Neuronal stem cell (in vitro differentiated cells): ENCODE results near the gene SMIM32.

Experiments used
- DNase-seq: peaks from one replicate; pipeline ENCODE4 v3.0.0-alpha.2; 2013; ENCODE audit warnings: low spot score
- H2AFZ ChIP-seq: one replicate; pipeline ENCODE4 v1.6.1; 2013; ENCODE audit warnings: mild to moderate bottlenecking, low read length, inconsistent platforms
- H2AK5ac ChIP-seq: 2 replicates; pipeline ENCODE4 v1.6.1; 2013; ENCODE audit warnings: low read depth, mild to moderate bottlenecking, inconsistent platforms, low read length, moderate library complexity, mixed read lengths
- H2BK120ac ChIP-seq: 2 replicates; pipeline ENCODE4 v1.6.1; 2013; ENCODE audit warnings: low read depth, mild to moderate bottlenecking, inconsistent platforms, low read length, moderate library complexity, mixed read lengths
- H2BK12ac ChIP-seq: one replicate; pipeline ENCODE4 v1.6.1; 2013; ENCODE audit warnings: low read length, inconsistent platforms
- H2BK15ac ChIP-seq: 2 replicates; pipeline ENCODE4 v1.6.1; 2013; ENCODE audit warnings: mild to moderate bottlenecking, low read length, inconsistent platforms, mixed read lengths
- H2BK5ac ChIP-seq: one replicate; pipeline ENCODE4 v1.6.1; 2013; ENCODE audit warnings: inconsistent platforms, mild to moderate bottlenecking, low read length, moderate library complexity
- H3K14ac ChIP-seq: one replicate; pipeline ENCODE4 v1.6.1; 2013; ENCODE audit warnings: low read length, inconsistent platforms
- H3K18ac ChIP-seq: 2 replicates; pipeline ENCODE4 v1.6.1; 2013; ENCODE audit warnings: low read length, inconsistent platforms
- H3K23ac ChIP-seq: 2 replicates; pipeline ENCODE4 v1.6.1; 2013; ENCODE audit warnings: low read depth, mild to moderate bottlenecking, mixed read lengths, low read length, inconsistent platforms; ENCODE audit not compliant: poor library complexity
- H3K27ac ChIP-seq: replicated peaks from 3 replicates; pipeline ENCODE4 v1.5.1; 2013; ENCODE audit warnings: low read length, inconsistent platforms
- H3K27me3 ChIP-seq, 3 experiments: 2 replicates each; pipeline ENCODE4 v1.6.1; 2013; ENCODE audit warnings: low read length in 3 of 3, mild to moderate bottlenecking in 2 of 3, inconsistent platforms in 1 of 3, low read depth in 1 of 3, mixed read lengths in 1 of 3, moderate library complexity in 1 of 3; ENCODE audit not compliant: control insufficient read depth in 3 of 3, insufficient read depth in 3 of 3
- H3K36me3 ChIP-seq, 2 donors: replicated peaks in 1 of 2; 2 replicates each; pipeline ENCODE4 v1.6.1; 2013; ENCODE audit warnings: low read length in 2 of 2; ENCODE audit not compliant: control insufficient read depth in 2 of 2, insufficient read depth in 2 of 2
- H3K4ac ChIP-seq: 2 replicates; pipeline ENCODE4 v1.6.1; 2013; ENCODE audit warnings: inconsistent platforms, mild to moderate bottlenecking, low read length, moderate library complexity
- H3K4me1 ChIP-seq, 2 donors: 1 replicate in 1 of 2; 2 replicates in 1 of 2; pipeline ENCODE4 v1.6.1; 2013; ENCODE audit warnings: low read length in 2 of 2, low read depth in 1 of 2; ENCODE audit not compliant: control insufficient read depth in 2 of 2, insufficient read depth in 1 of 2
- H3K4me2 ChIP-seq: one replicate; pipeline ENCODE4 v1.6.1; 2013; ENCODE audit warnings: mild to moderate bottlenecking, low read length, inconsistent platforms; ENCODE audit not compliant: insufficient read depth, poor library complexity, severe bottlenecking
- H3K4me3 ChIP-seq, 2 donors: 2 replicates each; pipeline ENCODE4 v1.5.1; 2013; ENCODE audit warnings: low read length in 2 of 2, mild to moderate bottlenecking in 2 of 2, inconsistent platforms in 1 of 2, moderate library complexity in 1 of 2
- H3K79me1 ChIP-seq: one replicate; pipeline ENCODE4 v1.6.1; 2013; ENCODE audit warnings: low read depth, mild to moderate bottlenecking, inconsistent platforms, low read length, moderate library complexity
- H3K9ac ChIP-seq: one replicate; pipeline ENCODE4 v1.6.1; 2013; ENCODE audit warnings: mild to moderate bottlenecking, low read depth, low read length, inconsistent platforms; ENCODE audit not compliant: poor library complexity
- H3K9me3 ChIP-seq, 2 donors: replicated peaks in 1 of 2; 2 replicates each; pipeline versions ENCODE3 to v1.6.1; 2013; ENCODE audit warnings: low read length in 2 of 2, mild to moderate bottlenecking in 2 of 2, inconsistent platforms in 1 of 2, low read depth in 1 of 2, mixed read lengths in 1 of 2, moderate library complexity in 1 of 2; ENCODE audit not compliant: control insufficient read depth in 2 of 2, insufficient read depth in 1 of 2
- H4K8ac ChIP-seq: one replicate; pipeline ENCODE4 v1.6.1; 2013; ENCODE audit warnings: low read depth, mild to moderate bottlenecking, inconsistent platforms, low read length, moderate library complexity
- H4K91ac ChIP-seq: one replicate; pipeline ENCODE4 v1.6.1; 2013; ENCODE audit warnings: low read length, low read depth, mild to moderate bottlenecking, inconsistent platforms; ENCODE audit not compliant: poor library complexity
- WGBS, 2 donors: extraction: QIAGEN DNeasy Blood & Tissue Kit; methylation state at CpG; one replicate each; pipeline ENCODE4 v1.1.7; 2013; ENCODE audit warnings: missing lambda C conversion rate in 2 of 2, mixed read lengths in 1 of 2; ENCODE audit not compliant: insufficient read length in 2 of 2, insufficient replicate concordance in 1 of 2; ENCODE audit errors: extremely low coverage in 2 of 2; 5-methylcytosine and 5-hydroxymethylcytosine counted together

SMIM32 gene

GRCh38 chr5:136174021-136174659, 18.8 kb downstream of the SMIM32 start:
- no peak for DNase-seq

GRCh38 chr5:136169218-136169617, 23.7 kb downstream of the SMIM32 start:
- Histone ChIP-seq H3K4me3 (no peak overlapping the region), H2BK15ac (no peak overlapping the region), H3K4me2 (no peak overlapping the region), H4K91ac (no peak overlapping the region), H4K8ac (no peak overlapping the region), H3K4me1 (no peaks in the 10 kb centered on the region), H3K27ac (no peak overlapping the region), H3K23ac (no peak overlapping the region), H3K14ac (no peak overlapping the region), H3K27me3 (no peaks in the 10 kb centered on the region), H2BK12ac (no peak overlapping the region), H3K36me3 (peaks cover 6 to 94% of the 10 kb centered on the region in 2 donors), H2BK120ac (no peak overlapping the region), H3K4ac (no peak overlapping the region), H2AK5ac (no peak overlapping the region), H2BK5ac (no peak overlapping the region), H3K9ac (no peak overlapping the region), H2AFZ (no peak overlapping the region), H3K79me1 (no peaks in the 10 kb centered on the region), H3K18ac (no peak overlapping the region), H3K9me3 (peaks cover 0 to 5% of the 10 kb centered on the region in 2 donors)
- DNase-seq, result no peak
- no CpG with 5 or more reads among the region's 3 CpGs for WGBS, 2 donors

More at GRCh38 chr5:136174021-136174659, 18.8 kb downstream of the SMIM32 start:
- no peak overlapping the region for H3K4me3 ChIP-seq
- no peak overlapping the region for H3K14ac ChIP-seq
- no peak overlapping the region for H2BK5ac ChIP-seq
- peaks cover 0 to 4% of the 10 kb centered on the region in 2 donors for H3K9me3 ChIP-seq
- H3K4me1 ChIP-seq, result no peaks in the 10 kb centered on the region
- H2AFZ ChIP-seq, result no peak overlapping the region
- H3K27me3 ChIP-seq, result no peaks in the 10 kb centered on the region
- no peak overlapping the region for H2BK120ac ChIP-seq
- peaks cover 2% of the 10 kb centered on the region for H3K79me1 ChIP-seq
- H4K91ac ChIP-seq, result no peak overlapping the region
- H3K4me2 ChIP-seq, result no peak overlapping the region
- no peak overlapping the region for H3K18ac ChIP-seq
- peaks cover 9 to 95% of the 10 kb centered on the region in 2 donors for H3K36me3 ChIP-seq
- H4K8ac ChIP-seq, result no peak overlapping the region
- H2AK5ac ChIP-seq, result no peak overlapping the region
- H3K4ac ChIP-seq, result no peak overlapping the region
- WGBS, 2 donors, result no CpG with 5 or more reads among the region's 2 CpGs
- no peak overlapping the region for H3K9ac ChIP-seq
- H2BK15ac ChIP-seq, result no peak overlapping the region
- no peak overlapping the region for H3K27ac ChIP-seq
- H2BK12ac ChIP-seq, result no peak overlapping the region
- H3K23ac ChIP-seq, result no peak overlapping the region

- H3K27me3 ChIP-seq, result no peaks in the 10 kb centered on the region
- H4K91ac ChIP-seq, result no peak overlapping the region
- peaks cover 4 to 95% of the 10 kb centered on the region in 2 donors for H3K36me3 ChIP-seq
- H3K18ac ChIP-seq, result no peak overlapping the region
- no peak overlapping the region for H2AK5ac ChIP-seq
- H4K8ac ChIP-seq, result no peak overlapping the region
- H2BK12ac ChIP-seq, result no peak overlapping the region
- no peak overlapping the region for H2AFZ ChIP-seq
- no peaks in the 10 kb centered on the region for H3K4me1 ChIP-seq
- no peak overlapping the region for H3K23ac ChIP-seq
- H2BK5ac ChIP-seq, result no peak overlapping the region
- H2BK15ac ChIP-seq, result no peak overlapping the region
- no peak overlapping the region for H3K4me2 ChIP-seq
- no peaks in the 10 kb centered on the region for H3K79me1 ChIP-seq
- no peak for DNase-seq
- H3K4me3 ChIP-seq, result no peak overlapping the region
- H2BK120ac ChIP-seq, result no peak overlapping the region
- H3K9ac ChIP-seq, result no peak overlapping the region
- H3K27ac ChIP-seq, result no peak overlapping the region
- H3K9me3 ChIP-seq, result peaks cover 0 to 5% of the 10 kb centered on the region in 2 donors
- no peak overlapping the region for H3K4ac ChIP-seq
- no CpG with 5 or more reads among the region's 4 CpGs for WGBS, 2 donors
- H3K14ac ChIP-seq, result no peak overlapping the region
These were observed 26.1 kb downstream of the SMIM32 start for GRCh38 chr5:136166909-136167308.

GRCh38 chr5:136164226-136164625, 28.7 kb downstream of the SMIM32 start:
- Histone ChIP-seq H3K23ac (no peak overlapping the region), H3K4ac (no peak overlapping the region), H2BK12ac (no peak overlapping the region), H4K91ac (no peak overlapping the region), H3K4me3 (no peak overlapping the region), H2BK15ac (no peak overlapping the region), H3K14ac (no peak overlapping the region), H3K18ac (no peak overlapping the region), H3K79me1 (peaks cover 2% of the 10 kb centered on the region), H3K27ac (no peak overlapping the region), H4K8ac (no peak overlapping the region), H3K9ac (no peak overlapping the region), H3K9me3 (peaks cover 0 to 1% of the 10 kb centered on the region in 2 donors), H2BK120ac (no peak overlapping the region), H3K27me3 (no peaks in the 10 kb centered on the region), H3K36me3 (peaks cover 4 to 95% of the 10 kb centered on the region in 2 donors), H2AK5ac (no peak overlapping the region), H2BK5ac (no peak overlapping the region), H3K4me1 (no peaks in the 10 kb centered on the region), H3K4me2 (no peak overlapping the region), H2AFZ (no peak overlapping the region)
- no peak for DNase-seq
- no CpG with 5 or more reads among the region's 1 CpG for whole genome bisulfite sequencing, 2 donors
